ENCODE results near the gene FMNL1.

DNA sequence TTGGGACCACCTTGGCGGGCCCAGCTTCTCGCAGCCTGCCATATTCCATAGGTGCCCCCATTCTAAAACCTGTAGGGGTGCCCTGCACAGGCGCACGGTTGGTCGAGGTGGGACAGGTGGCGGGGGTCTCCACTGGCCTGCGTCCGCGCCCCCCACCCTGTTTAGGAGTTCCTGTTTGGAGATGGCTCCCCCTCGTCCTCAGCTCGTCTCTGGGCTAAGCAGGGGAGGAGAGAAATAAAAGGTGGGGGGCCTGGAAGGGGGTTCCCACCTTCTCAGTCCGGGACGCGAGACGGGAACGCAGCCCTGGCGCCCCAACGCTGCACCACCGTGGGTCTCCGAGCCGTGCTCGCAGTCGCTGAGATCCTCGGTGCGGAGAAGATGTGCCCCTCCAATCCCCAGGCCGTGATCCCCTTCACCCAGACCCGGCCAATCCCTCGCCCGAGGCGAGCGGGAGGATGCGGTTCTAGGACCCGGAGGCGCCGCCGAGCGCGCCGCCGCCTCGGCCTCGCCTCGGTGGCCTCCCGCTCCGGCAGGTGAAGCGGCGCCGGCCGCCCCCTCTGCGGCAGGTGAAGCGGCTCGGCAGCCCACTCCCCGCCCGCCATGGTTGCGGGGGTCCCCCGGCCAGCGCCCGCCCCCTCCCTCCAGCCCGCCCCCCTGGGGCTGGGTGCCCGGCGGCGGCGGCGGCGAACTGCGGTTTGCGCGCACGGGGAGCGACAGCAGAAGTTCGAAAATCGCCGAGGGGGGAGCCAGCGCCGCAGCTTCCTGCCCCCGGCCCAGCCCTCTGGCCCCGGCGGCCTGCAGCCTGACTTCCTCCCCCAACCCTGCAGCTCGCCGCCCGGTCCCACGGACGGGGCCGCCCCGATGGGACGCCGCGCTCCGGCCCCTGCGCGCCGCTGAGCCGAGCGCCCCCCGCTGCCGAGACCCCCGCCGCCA lies at the start of gene FMNL1:
- TF ChIP-seq, protein P1, sequence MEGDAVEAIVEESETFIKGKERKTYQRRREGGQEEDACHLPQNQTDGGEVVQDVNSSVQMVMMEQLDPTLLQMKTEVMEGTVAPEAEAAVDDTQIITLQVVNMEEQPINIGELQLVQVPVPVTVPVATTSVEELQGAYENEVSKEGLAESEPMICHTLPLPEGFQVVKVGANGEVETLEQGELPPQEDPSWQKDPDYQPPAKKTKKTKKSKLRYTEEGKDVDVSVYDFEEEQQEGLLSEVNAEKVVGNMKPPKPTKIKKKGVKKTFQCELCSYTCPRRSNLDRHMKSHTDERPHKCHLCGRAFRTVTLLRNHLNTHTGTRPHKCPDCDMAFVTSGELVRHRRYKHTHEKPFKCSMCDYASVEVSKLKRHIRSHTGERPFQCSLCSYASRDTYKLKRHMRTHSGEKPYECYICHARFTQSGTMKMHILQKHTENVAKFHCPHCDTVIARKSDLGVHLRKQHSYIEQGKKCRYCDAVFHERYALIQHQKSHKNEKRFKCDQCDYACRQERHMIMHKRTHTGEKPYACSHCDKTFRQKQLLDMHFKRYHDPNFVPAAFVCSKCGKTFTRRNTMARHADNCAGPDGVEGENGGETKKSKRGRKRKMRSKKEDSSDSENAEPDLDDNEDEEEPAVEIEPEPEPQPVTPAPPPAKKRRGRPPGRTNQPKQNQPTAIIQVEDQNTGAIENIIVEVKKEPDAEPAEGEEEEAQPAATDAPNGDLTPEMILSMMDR (conservative IDR thresholded peaks at IDR 0.05) = no peak
- TF ChIP-seq ZFX (IDR thresholded peaks at IDR 0.05) = no peak
